ENCODE measurements around the gene TSPAN1. TPM values are rescaled to one million over a fixed set of nuclear protein-coding genes. Genes with fewer than 3 reads are reported as not detected.

TSPAN1 gene
- total and polyA plus RNA-seq, 10 of the 15 experiments (the other 5 are each of a cell fraction or from before 2014, with no cell fraction given) = 0.08 to 0.29 (median 0.23) TPM; not detected in 5

DNA sequence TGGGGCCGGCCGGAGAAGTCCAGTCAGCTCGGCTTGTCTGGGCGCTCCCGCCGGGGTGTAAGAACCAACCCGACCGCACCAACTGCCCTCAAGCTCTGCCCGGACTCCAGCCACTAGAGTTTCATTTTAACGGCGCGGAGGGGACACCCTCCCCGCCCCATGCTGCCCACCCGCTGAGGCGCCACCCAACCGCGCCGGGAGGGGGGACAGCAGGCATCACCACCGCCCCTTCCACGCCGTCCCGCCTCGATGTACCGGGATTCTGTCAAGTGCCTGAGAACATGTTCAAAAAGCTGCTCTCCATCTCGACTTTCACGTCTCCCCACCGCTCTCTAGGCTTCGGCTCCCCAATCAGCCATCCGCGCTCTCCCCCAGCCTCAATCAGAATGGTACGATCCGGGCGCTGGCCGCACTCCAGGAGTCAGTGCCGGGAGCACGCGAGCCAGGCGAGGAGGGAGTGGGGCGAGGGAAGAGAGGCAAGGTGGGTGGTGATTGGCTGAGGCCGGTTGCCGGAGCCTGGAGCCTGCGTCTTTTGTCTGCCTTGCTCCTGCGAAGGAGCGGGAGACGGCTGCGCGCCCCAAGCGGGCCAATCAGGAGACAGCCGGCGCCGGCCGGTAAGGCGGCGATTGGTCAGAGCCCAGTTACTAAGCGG is 42.2 kb upstream of the TSPAN1 start, which contains the start of gene PIK3R3 (continued):
- peak; percentile 93; the same call in 2 of the 3 replicates for TF ChIP-seq POU2F2 (IDR thresholded peaks at IDR 0.05; ENCODE audit: borderline replicate concordance, low read depth, low read length)
- TF ChIP-seq SUPT20H (IDR thresholded peaks at IDR 0.05; ENCODE audit: borderline replicate concordance, control insufficient read depth, low read depth, low read length) = no peak
- TF ChIP-seq PML (IDR thresholded peaks at IDR 0.05; ENCODE audit: low read length) = peak; percentile 90
- peak; percentile 44 for TF ChIP-seq FOS (IDR thresholded peaks at IDR 0.05; ENCODE audit: borderline replicate concordance, extremely low read depth, insufficient read length)

DNA sequence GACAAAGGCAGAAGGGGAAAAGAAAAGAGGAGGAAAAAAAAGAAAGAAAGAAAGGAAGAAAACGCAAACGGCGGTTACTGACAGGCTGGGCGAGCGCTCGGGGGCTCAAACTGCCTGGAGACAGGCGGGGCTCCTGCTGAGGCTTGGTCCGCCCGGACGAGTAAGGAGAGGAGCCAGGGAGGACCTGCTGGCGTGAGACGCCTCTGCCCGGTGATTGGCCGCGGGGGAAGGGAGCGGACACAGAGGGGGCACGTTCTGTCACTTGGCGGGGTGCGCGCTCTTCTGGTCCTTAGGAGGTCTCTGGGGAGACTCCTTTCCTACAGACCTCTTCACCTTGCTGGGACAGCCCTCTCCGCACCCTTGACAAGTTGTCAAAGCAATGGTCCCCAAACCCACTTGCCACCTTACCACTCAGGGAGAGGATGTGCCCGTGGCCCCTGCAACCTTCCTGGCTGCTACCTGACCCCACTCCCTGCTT is 41.7 kb upstream of the TSPAN1 start:
- POLR2A ChIA-PET = interaction anchor here (0.6 to 2.0 kb wide), 4 partner anchors 10 to 48 kb away, joined by 3 to 8 read pairs (median 6); partner anchors contain the start of gene TSPAN1
- FAIRE-seq = no peak
- Histone ChIP-seq H3K9me3 (replicated peaks; ENCODE audit: control insufficient read depth, insufficient read depth, low read length) (no peaks in the 10 kb centered on the region), H3K4me3 (peak overlapping the region; percentile 91), H3K4me2 (ENCODE audit: control insufficient read depth, insufficient read depth) (peak overlapping the region; percentile 99), H3K4me1 (ENCODE audit: control insufficient read depth, insufficient read depth, low read length) (peaks cover 16% of the 10 kb centered on the region), H3K9ac (ENCODE audit: control insufficient read depth, insufficient read depth, low read length) (peak overlapping the region; percentile 74), H4K20me1 (ENCODE audit: control insufficient read depth, insufficient read depth) (no peaks in the 10 kb centered on the region), H3K79me2 (ENCODE audit: control insufficient read depth, insufficient read depth, low read length) (peaks cover 38% of the 10 kb centered on the region), H3K27ac (ENCODE audit: control insufficient read depth, insufficient read depth) (peak overlapping the region; percentile 98), H3K36me3 (ENCODE audit: control insufficient read depth in 2 of 2, insufficient read depth in 2 of 2, low read length in 1 of 2) (no peaks in the 10 kb centered on the region), H3K27me3 (replicated peaks in 1 of 2; ENCODE audit: control insufficient read depth in 2 of 2, insufficient read depth in 2 of 2, low read length in 1 of 2) (no peaks in the 10 kb centered on the region), H2AFZ (ENCODE audit: control insufficient read depth, low read depth, low read length) (peak overlapping the region; percentile 93)
- BruUV-seq (replicated peaks) = TSS peak; percentile 94
- DNase-seq (ENCODE audit: low read depth, low spot score) = no peak
- SMC1A ChIA-PET (ENCODE audit: uncharacterized antibody, unreplicated experiment) = interaction anchor here (0.9 to 3.3 kb wide), 5 partner anchors 27 to 65 kb away, joined by 3 to 13 read pairs (median 4); partner anchors contain the start of gene TSPAN1
- RAD21 ChIA-PET (ENCODE audit: unreplicated experiment) = interaction anchor here (1.1 to 1.2 kb wide), 2 partner anchors 19 to 40 kb away, joined by 3 to 5 read pairs; no protein-coding TSS in a partner anchor
- ATAC-seq = peak; percentile 74
- in situ Hi-C loops (cut with MboI) (no loop called here), intact Hi-C loops (cut with micrococcal nuclease; ENCODE audit: unreplicated experiment) (loop anchor here (2.0 to 10.0 kb wide), 4 partner anchors 46 to 202 kb away; no protein-coding TSS in a partner anchor)
- under 1% methylated on average over 22 of the region's 22 CpGs for WGBS (ENCODE audit: insufficient coverage, insufficient replicate concordance, low lambda C conversion rate, missing lambda C conversion rate)
- CTCF ChIA-PET = interaction anchor here (0.5 kb wide), 1 partner anchor 190 kb away, joined by 3 read pairs; no protein-coding TSS in a partner anchor
- TF ChIP-seq REST (IDR thresholded peaks at IDR 0.05; ENCODE audit: low read depth, low read length) = no peak
- TF ChIP-seq IKZF2 (IDR thresholded peaks at IDR 0.05) = no peak
- no peak for TF ChIP-seq MTA3 (IDR thresholded peaks at IDR 0.05; ENCODE audit: borderline replicate concordance, low read length)
- TF ChIP-seq, protein P1, sequence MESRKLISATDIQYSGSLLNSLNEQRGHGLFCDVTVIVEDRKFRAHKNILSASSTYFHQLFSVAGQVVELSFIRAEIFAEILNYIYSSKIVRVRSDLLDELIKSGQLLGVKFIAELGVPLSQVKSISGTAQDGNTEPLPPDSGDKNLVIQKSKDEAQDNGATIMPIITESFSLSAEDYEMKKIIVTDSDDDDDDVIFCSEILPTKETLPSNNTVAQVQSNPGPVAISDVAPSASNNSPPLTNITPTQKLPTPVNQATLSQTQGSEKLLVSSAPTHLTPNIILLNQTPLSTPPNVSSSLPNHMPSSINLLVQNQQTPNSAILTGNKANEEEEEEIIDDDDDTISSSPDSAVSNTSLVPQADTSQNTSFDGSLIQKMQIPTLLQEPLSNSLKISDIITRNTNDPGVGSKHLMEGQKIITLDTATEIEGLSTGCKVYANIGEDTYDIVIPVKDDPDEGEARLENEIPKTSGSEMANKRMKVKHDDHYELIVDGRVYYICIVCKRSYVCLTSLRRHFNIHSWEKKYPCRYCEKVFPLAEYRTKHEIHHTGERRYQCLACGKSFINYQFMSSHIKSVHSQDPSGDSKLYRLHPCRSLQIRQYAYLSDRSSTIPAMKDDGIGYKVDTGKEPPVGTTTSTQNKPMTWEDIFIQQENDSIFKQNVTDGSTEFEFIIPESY (IDR thresholded peaks at IDR 0.05) = no peak
- no peak for TF ChIP-seq LARP7 (IDR thresholded peaks at IDR 0.05)
- no peak for TF ChIP-seq ASH2L (IDR thresholded peaks at IDR 0.05; ENCODE audit: borderline replicate concordance, low read depth)
- TF ChIP-seq, protein P2, sequence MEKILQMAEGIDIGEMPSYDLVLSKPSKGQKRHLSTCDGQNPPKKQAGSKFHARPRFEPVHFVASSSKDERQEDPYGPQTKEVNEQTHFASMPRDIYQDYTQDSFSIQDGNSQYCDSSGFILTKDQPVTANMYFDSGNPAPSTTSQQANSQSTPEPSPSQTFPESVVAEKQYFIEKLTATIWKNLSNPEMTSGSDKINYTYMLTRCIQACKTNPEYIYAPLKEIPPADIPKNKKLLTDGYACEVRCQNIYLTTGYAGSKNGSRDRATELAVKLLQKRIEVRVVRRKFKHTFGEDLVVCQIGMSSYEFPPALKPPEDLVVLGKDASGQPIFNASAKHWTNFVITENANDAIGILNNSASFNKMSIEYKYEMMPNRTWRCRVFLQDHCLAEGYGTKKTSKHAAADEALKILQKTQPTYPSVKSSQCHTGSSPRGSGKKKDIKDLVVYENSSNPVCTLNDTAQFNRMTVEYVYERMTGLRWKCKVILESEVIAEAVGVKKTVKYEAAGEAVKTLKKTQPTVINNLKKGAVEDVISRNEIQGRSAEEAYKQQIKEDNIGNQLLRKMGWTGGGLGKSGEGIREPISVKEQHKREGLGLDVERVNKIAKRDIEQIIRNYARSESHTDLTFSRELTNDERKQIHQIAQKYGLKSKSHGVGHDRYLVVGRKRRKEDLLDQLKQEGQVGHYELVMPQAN (conservative IDR thresholded peaks at IDR 0.05) = peak; percentile 16; the same call in 1 of the 2 replicates
- peak; percentile 41; the same call in 1 of the 2 replicates for TF ChIP-seq SMARCA5 (IDR thresholded peaks at IDR 0.05)
- no peak for TF ChIP-seq KDM1A (IDR thresholded peaks at IDR 0.05; ENCODE audit: borderline replicate concordance)
- TF ChIP-seq FOXK2 (IDR thresholded peaks at IDR 0.05) = no peak
- no peak for TF ChIP-seq ZNF622 (IDR thresholded peaks at IDR 0.05)
